Measurements from ENCODE around the gene ABHD16B. TPM values are rescaled to one million over a fixed set of nuclear protein-coding genes. Genes with fewer than 3 reads are reported as not detected.

Gene ABHD16B
- total and polyA plus RNA-seq, 2 of the 13 experiments (the other 11 are each of a cell fraction or from before 2014, with no cell fraction given) = not detected

DNA sequence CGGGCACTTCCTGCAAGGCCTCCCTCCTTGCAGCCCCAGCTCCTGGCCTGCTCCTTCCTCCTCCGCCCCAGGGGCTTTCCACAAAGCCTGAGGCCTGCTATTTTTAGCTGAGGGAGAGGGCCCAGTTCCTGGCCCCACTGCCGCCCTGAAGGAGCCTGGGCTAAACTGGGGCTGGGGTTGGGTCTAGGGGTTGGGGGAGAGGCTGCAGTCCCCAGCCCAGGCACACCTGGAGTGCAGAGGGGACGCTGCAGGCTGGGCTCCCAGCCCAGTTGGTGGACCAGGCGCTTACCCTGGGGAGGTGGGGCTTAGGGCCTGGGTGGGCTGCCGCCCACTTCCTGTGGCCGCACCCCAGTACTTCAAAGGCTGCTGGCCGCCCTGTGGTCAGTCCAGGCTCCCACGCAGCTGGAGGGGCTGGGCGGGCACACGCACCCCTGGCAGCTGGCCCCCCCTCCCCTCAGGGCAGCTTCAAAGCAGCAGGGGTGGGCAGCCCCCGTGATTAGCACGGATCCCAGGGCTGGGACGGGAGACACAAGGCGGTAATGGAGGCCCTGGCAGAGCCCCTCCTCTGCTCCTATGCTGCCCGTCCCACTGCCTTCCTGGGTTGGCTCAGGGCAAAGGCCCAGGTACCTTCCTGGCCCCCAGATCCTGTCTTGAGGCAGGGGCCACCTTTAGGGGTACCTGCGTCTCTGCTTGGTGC is 7.1 kb upstream of the ABHD16B start (continued):
- TF ChIP-seq ZNF44 (CRISPR knock-in tag; IDR thresholded peaks at IDR 0.05) = no peak
- TF ChIP-seq ZFP36L2 (CRISPR knock-in tag; IDR thresholded peaks at IDR 0.05) = no peak
- TF ChIP-seq SRSF1 (optimal IDR thresholded peaks at IDR 0.05; ENCODE audit: low read depth, low read length) = peak; percentile 37
- no peak for TF ChIP-seq ZFP37 (CRISPR knock-in tag; IDR thresholded peaks at IDR 0.05; ENCODE audit: borderline replicate concordance)
- TF ChIP-seq, protein P1, sequence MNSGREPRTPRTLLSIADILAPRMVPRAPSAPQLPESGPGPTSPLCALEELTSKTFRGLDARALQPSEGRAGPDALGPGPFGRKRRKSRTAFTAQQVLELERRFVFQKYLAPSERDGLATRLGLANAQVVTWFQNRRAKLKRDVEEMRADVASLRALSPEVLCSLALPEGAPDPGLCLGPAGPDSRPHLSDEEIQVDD (CRISPR knock-in tag; IDR thresholded peaks at IDR 0.05; ENCODE audit: borderline replicate concordance) = no peak
- peak; percentile 95 for TF ChIP-seq ZFP90 (CRISPR knock-in tag; IDR thresholded peaks at IDR 0.05; ENCODE audit: borderline replicate concordance)
- TF ChIP-seq HNRNPK (IDR thresholded peaks at IDR 0.05; ENCODE audit: low read depth, low read length, poor library complexity, severe bottlenecking) = peak; percentile 65
- TF ChIP-seq REL (CRISPR knock-in tag; conservative IDR thresholded peaks at IDR 0.05) = no peak
- no peak for TF ChIP-seq ZNF234 (CRISPR knock-in tag; conservative IDR thresholded peaks at IDR 0.05)
- no peak; the same call in 1 of the 2 replicates for TF ChIP-seq ZNF83 (CRISPR knock-in tag; IDR thresholded peaks at IDR 0.05; ENCODE audit: borderline replicate concordance)
- TF ChIP-seq, protein P2, sequence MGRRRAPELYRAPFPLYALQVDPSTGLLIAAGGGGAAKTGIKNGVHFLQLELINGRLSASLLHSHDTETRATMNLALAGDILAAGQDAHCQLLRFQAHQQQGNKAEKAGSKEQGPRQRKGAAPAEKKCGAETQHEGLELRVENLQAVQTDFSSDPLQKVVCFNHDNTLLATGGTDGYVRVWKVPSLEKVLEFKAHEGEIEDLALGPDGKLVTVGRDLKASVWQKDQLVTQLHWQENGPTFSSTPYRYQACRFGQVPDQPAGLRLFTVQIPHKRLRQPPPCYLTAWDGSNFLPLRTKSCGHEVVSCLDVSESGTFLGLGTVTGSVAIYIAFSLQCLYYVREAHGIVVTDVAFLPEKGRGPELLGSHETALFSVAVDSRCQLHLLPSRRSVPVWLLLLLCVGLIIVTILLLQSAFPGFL (CRISPR knock-in tag; IDR thresholded peaks at IDR 0.05) = no peak; the same call in 1 of the 2 replicates
- TF ChIP-seq, protein P3, sequence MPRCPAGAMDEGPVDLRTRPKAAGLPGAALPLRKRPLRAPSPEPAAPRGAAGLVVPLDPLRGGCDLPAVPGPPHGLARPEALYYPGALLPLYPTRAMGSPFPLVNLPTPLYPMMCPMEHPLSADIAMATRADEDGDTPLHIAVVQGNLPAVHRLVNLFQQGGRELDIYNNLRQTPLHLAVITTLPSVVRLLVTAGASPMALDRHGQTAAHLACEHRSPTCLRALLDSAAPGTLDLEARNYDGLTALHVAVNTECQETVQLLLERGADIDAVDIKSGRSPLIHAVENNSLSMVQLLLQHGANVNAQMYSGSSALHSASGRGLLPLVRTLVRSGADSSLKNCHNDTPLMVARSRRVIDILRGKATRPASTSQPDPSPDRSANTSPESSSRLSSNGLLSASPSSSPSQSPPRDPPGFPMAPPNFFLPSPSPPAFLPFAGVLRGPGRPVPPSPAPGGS (CRISPR knock-in tag; IDR thresholded peaks at IDR 0.05) = no peak
- TF ChIP-seq SP140L (CRISPR knock-in tag; IDR thresholded peaks at IDR 0.05; ENCODE audit: borderline replicate concordance) = no peak
- TF ChIP-seq SMC3 (IDR thresholded peaks at IDR 0.05; ENCODE audit: low read length) = no peak
- peak; percentile 49; the same call in 1 of the 2 replicates for TF ChIP-seq MIER2 (CRISPR knock-in tag; IDR thresholded peaks at IDR 0.05)
- peak; percentile 16 for TF ChIP-seq AGO2 (optimal IDR thresholded peaks at IDR 0.05; ENCODE audit: low read depth, low read length)
- TF ChIP-seq FOXC1 (CRISPR knock-in tag; IDR thresholded peaks at IDR 0.05; ENCODE audit: borderline replicate concordance) = no peak; the same call in 1 of the 2 replicates
- peak; percentile 57; the same call in 1 of the 2 replicates for TF ChIP-seq PITX1 (CRISPR knock-in tag; IDR thresholded peaks at IDR 0.05)
- TF ChIP-seq ZFYVE20 (CRISPR knock-in tag; IDR thresholded peaks at IDR 0.05; ENCODE audit: borderline replicate concordance, low read depth) = no peak
- TF ChIP-seq MBNL3 (CRISPR knock-in tag; conservative IDR thresholded peaks at IDR 0.05) = no peak

All from HepG2 (cell line).